PC-9 (cell line): ENCODE data around the gene SNAPC4. TPM values are rescaled to one million over a fixed set of nuclear protein-coding genes. Genes with fewer than 3 reads are reported as not detected.

Experiments used
- BruUV-seq: library from RNA; stranded (reverse); fragments of 400-500 nt; replicated peaks from 2 replicates; lab custom pipeline; 2021; lab: Mats Ljungman, UMichigan
- CTCF ChIA-PET: fragments of 300-600 bp; sonication (Branson Sonifier 250); formaldehyde crosslinking; loops from one replicate; lab custom pipeline; 2022; ENCODE audit warnings: antibody characterized with exemption; lab: Charles Lee
- POLR2A ChIA-PET: fragments of 300-600 bp; sonication (Branson Sonifier 250); formaldehyde crosslinking; loops from one replicate; lab custom pipeline; 2022; ENCODE audit warnings: antibody characterized with exemption; ENCODE audit not compliant: unreplicated experiment; lab: Charles Lee
- DNase-seq, 2 experiments: peaks; one replicate each; pipeline versions ENCODE4 v3.0.0 to v3.0.0-alpha.2; 2015 to 2022; ENCODE audit warnings: mixed read lengths in 1 of 2
- H2AFZ ChIP-seq: fragments of 200-600 bp; sonication (generic); 2 replicates; pipeline ENCODE4 v1.8.1; 2017; ENCODE audit warnings: antibody characterized with exemption
- H3F3A ChIP-seq: fragments of 200-600 bp; sonication (generic); 2 replicates; pipeline ENCODE4 v1.8.1; 2017; ENCODE audit warnings: antibody characterized with exemption, mild to moderate bottlenecking, low read depth; ENCODE audit not compliant: insufficient read depth
- H3K27ac ChIP-seq: fragments of 200-600 bp; sonication (generic); 2 replicates; pipeline ENCODE4 v1.6.1; 2016; ENCODE audit warnings: mixed run types
- H3K27me3 ChIP-seq: fragments of 200-600 bp; sonication (generic); 2 replicates; pipeline ENCODE4 v1.6.1; 2016; ENCODE audit warnings: low read depth, mixed run types; ENCODE audit not compliant: insufficient read depth
- H3K36me3 ChIP-seq: fragments of 200-600 bp; sonication (generic); 2 replicates; pipeline ENCODE4 v1.6.1; 2016; ENCODE audit warnings: low read depth, mixed run types
- H3K4me1 ChIP-seq: fragments of 200-600 bp; sonication (generic); replicated peaks from 2 replicates; pipeline ENCODE4 v1.6.1; 2016; ENCODE audit warnings: mixed run types; ENCODE audit not compliant: insufficient read depth
- H3K4me2 ChIP-seq: fragments of 200-600 bp; sonication (generic); 2 replicates; pipeline ENCODE4 v1.6.1; 2017; ENCODE audit warnings: mixed run types
- H3K4me3 ChIP-seq: fragments of 200-600 bp; sonication (generic); 2 replicates; pipeline ENCODE4 v1.6.1; 2016; ENCODE audit warnings: mixed run types
- H3K79me2 ChIP-seq: fragments of 200-600 bp; sonication (generic); 2 replicates; pipeline ENCODE4 v1.6.1; 2017; ENCODE audit warnings: low read depth, mixed run types
- H3K9me2 ChIP-seq: fragments of 200-600 bp; sonication (generic); 2 replicates; pipeline ENCODE4 v1.8.1; 2017; ENCODE audit warnings: mild to moderate bottlenecking; ENCODE audit not compliant: insufficient read depth
- H3K9me3 ChIP-seq: fragments of 200-600 bp; sonication (generic); 2 replicates; pipeline ENCODE4 v1.8.1; 2016; ENCODE audit warnings: low read depth; ENCODE audit not compliant: insufficient read depth
- H4K20me1 ChIP-seq: fragments of 200-600 bp; sonication (generic); 2 replicates; pipeline ENCODE4 v1.8.1; 2017; ENCODE audit not compliant: insufficient read depth
- CTCF ChIP-seq: fragments of 200-600 bp; sonication (generic); conservative IDR thresholded peaks from 2 replicates; pipeline ENCODE4 v1.6.1; 2017; ENCODE audit warnings: mixed run types, antibody characterized with exemption, mild to moderate bottlenecking, moderate library complexity
- EZH2 ChIP-seq: fragments of 200-600 bp; sonication (generic); IDR thresholded peaks from 2 replicates; pipeline ENCODE4 v1.8.0; 2017; ENCODE audit warnings: antibody characterized with exemption, low read depth
- intact Hi-C: fragments of 100-400 bp; cut with micrococcal nuclease; formaldehyde crosslinking; loops from one replicate; pipeline ENCODE4 v1.10.0; 2022; ENCODE audit not compliant: unreplicated experiment
- total RNA-seq: library from RNA; stranded (reverse); gene quantifications from 2 replicates; pipeline ENCODE4 v1.2.3, GENCODE V29; 2021

SNAPC4 gene
- total RNA-seq, 1 experiment from 2014 or later: 14.4 TPM

- CTCF ChIA-PET: no interaction called here
- Histone ChIP-seq H3F3A (no peaks in the 10 kb centered on the region), H2AFZ (no peak overlapping the region), H3K9me3 (no peaks in the 10 kb centered on the region), H3K36me3 (peaks cover 13% of the 10 kb centered on the region; the same call in 1 of the 2 replicates), H3K4me1 (peaks cover 7% of the 10 kb centered on the region), H3K27ac (no peak overlapping the region), H3K4me2 (no peak overlapping the region), H3K9me2 (no peaks in the 10 kb centered on the region), H3K79me2 (peaks cover 23% of the 10 kb centered on the region), H3K27me3 (no peaks in the 10 kb centered on the region), H3K4me3 (no peak overlapping the region), H4K20me1 (peaks cover 11% of the 10 kb centered on the region)
- BruUV-seq: no TSS peak
- TF ChIP-seq EZH2 (no peak), CTCF (no peak)
- POLR2A ChIA-PET: no interaction called here
- DNase-seq: no peak
- intact Hi-C loops: no loop called here
Observed at GRCh38 chr9:136395020-136395340, 5.0 kb downstream of the SNAPC4 start.

GRCh38 chr9:136394312-136395019 is 5.5 kb downstream of the SNAPC4 start:
- Histone ChIP-seq H3K9me3 (no peaks in the 10 kb centered on the region), H3K27me3 (no peaks in the 10 kb centered on the region), H3K9me2 (no peaks in the 10 kb centered on the region), H4K20me1 (peaks cover 11% of the 10 kb centered on the region), H3K79me2 (peaks cover 18% of the 10 kb centered on the region), H3K4me1 (peaks cover 7% of the 10 kb centered on the region), H3F3A (no peaks in the 10 kb centered on the region), H3K4me3 (no peak overlapping the region), H2AFZ (no peak overlapping the region), H3K4me2 (no peak overlapping the region), H3K27ac (no peak overlapping the region), H3K36me3 (peaks cover 13% of the 10 kb centered on the region; the same call in 1 of the 2 replicates)
- TF ChIP-seq CTCF: no peak
- no peak for TF ChIP-seq EZH2
- ChIA-PET CTCF (no interaction called here), POLR2A (no interaction called here)
- BruUV-seq: no TSS peak
- DNase-seq: no peak
- intact Hi-C loops: no loop called here

DNA sequence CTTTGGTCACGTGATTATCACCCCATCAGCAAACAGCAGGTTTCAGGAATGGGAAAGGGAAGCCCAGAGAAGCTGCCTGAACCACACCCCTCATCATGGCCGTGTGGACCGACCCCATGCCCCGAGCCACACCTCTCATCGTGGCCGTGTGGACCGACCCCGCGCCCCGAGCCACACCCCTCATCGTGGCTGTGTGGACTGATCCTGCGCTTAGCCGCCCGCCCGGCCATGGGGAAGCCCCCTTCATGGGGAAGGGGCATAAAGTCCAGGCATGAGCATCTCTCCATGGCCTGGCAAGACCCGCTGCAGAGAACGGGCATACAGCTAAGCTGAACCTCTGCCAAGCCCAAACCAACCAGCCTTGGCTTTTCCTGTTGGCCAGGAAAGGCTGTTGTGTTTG is 6.4 kb downstream of the SNAPC4 start:
- peaks cover 2% of the 10 kb centered on the region for H3K4me1 ChIP-seq
- H3K79me2 ChIP-seq: peaks cover 9% of the 10 kb centered on the region
- no peaks in the 10 kb centered on the region for H3K9me2 ChIP-seq
- H4K20me1 ChIP-seq: peaks cover 4% of the 10 kb centered on the region
- intact Hi-C loops: no loop called here
- no peak overlapping the region for H3K4me2 ChIP-seq
- no peak overlapping the region for H3K4me3 ChIP-seq
- no TSS peak for BruUV-seq
- H3K9me3 ChIP-seq: no peaks in the 10 kb centered on the region
- POLR2A ChIA-PET: no interaction called here
- H2AFZ ChIP-seq: no peak overlapping the region
- TF ChIP-seq EZH2: no peak
- TF ChIP-seq CTCF: no peak
- no peaks in the 10 kb centered on the region for H3F3A ChIP-seq
- peaks cover 13% of the 10 kb centered on the region; the same call in 1 of the 2 replicates for H3K36me3 ChIP-seq
- DNase-seq: no peak
- H3K27ac ChIP-seq: no peak overlapping the region
- no peaks in the 10 kb centered on the region for H3K27me3 ChIP-seq
- CTCF ChIA-PET: interaction anchor here (0.6 kb wide), 1 partner anchor 32 kb away, joined by 3 read pairs; no protein-coding TSS in a partner anchor
